WI38 (cell line): ENCODE results near the gene ENPP1.

Source experiments
- H3K4me3 ChIP-seq: 2 replicates; pipeline ENCODE4 v1.5.1; 2011; ENCODE audit warnings: low read depth, mild to moderate bottlenecking, control low read depth, low read length
- CTCF ChIP-seq: IDR thresholded peaks from 2 replicates; pipeline ENCODE4 v1.5.1; 2012; ENCODE audit warnings: low read depth, mild to moderate bottlenecking, control low read depth, low read length

The ENPP1 gene

GRCh38 chr6:131937226-131937625 is 129.4 kb downstream of the ENPP1 start:
- no peak overlapping the region for H3K4me3 ChIP-seq
- no peak for TF ChIP-seq CTCF

- TF ChIP-seq CTCF: no peak
- no peak overlapping the region for H3K4me3 ChIP-seq
These were observed 130.1 kb downstream of the ENPP1 start for GRCh38 chr6:131937703-131938631.
